B cell (primary cell): Measurements from ENCODE around the gene GMPR. TPM values are rescaled to one million over a fixed set of nuclear protein-coding genes. Genes with fewer than 3 reads are reported as not detected.
"Not testable (repeated sequence)": the region's sequence is repeated elsewhere in the genome, so short reads cannot be mapped to it uniquely, and the experiment has no call there.

ENCODE experiments used
- ATAC-seq: fragments of 200-7000 bp; cut with Tn5 transposase; one replicate; pipeline ENCODE4 v1.10.0; 2021; ENCODE audit warnings: low read depth, mild to moderate bottlenecking, moderate number of reproducible peaks, moderate library complexity
- CTCF ChIA-PET: fragments of 350-600 bp; sonication (Branson Sonifier 250); formaldehyde crosslinking; loops from one replicate; lab custom pipeline; 2021; ENCODE audit warnings: antibody characterized with exemption, inconsistent platforms; lab: Charles Lee
- POLR2A ChIA-PET: fragments of 350-600 bp; sonication (Branson Sonifier 250); formaldehyde crosslinking; loops from one replicate; lab custom pipeline; 2021; ENCODE audit warnings: antibody characterized with exemption; lab: Charles Lee
- DNase-seq: peaks from one replicate; pipeline ENCODE4 v3.0.0; 2013
- H2AFZ ChIP-seq: 2 replicates; pipeline ENCODE4 v1.6.1; 2012; ENCODE audit warnings: mild to moderate bottlenecking, low read depth, low read length; ENCODE audit not compliant: insufficient read depth, poor library complexity, severe bottlenecking
- H3K27ac ChIP-seq, 2 donors: 1 replicate in 1 of 2; 2 replicates in 1 of 2; pipeline ENCODE4 v1.5.1; 2012 to 2013; ENCODE audit warnings: low read length in 2 of 2, mild to moderate bottlenecking in 2 of 2, moderate library complexity in 1 of 2
- H3K27me3 ChIP-seq, 4 experiments: fragments of 200-600 bp in 1 of 4; sonication (generic) in 1 of 4; replicated peaks in 1 of 4; 1 replicate in 2 of 4; 2 replicates in 2 of 4; pipeline versions ENCODE4 v1.6.1 to v1.7.0; 2013 to 2016; ENCODE audit warnings: low read length in 3 of 4, mild to moderate bottlenecking in 2 of 4, mixed read lengths in 1 of 4, moderate library complexity in 1 of 4; ENCODE audit not compliant: insufficient read depth in 4 of 4, control insufficient read depth in 3 of 4; ENCODE audit errors: control extremely low read depth in 1 of 4
- H3K36me3 ChIP-seq, 2 experiments: replicated peaks in 1 of 2; 1 replicate in 1 of 2; 2 replicates in 1 of 2; pipeline versions ENCODE4 v1.6.1 to v1.7.1; 2013; ENCODE audit warnings: low read length in 1 of 2; ENCODE audit not compliant: insufficient read depth in 2 of 2, control insufficient read depth in 1 of 2; ENCODE audit errors: control extremely low read depth in 1 of 2, extremely low read depth in 1 of 2
- H3K4me1 ChIP-seq, 2 donors: fragments of 200-600 bp in 1 of 2; sonication (generic) in 1 of 2; 1 replicate in 1 of 2; 2 replicates in 1 of 2; pipeline versions ENCODE4 v1.5.1 to v1.6.1; 2013 to 2017; ENCODE audit warnings: low read length in 2 of 2; ENCODE audit not compliant: control insufficient read depth in 2 of 2, insufficient read depth in 2 of 2
- H3K4me2 ChIP-seq: replicated peaks from 2 replicates; pipeline ENCODE3; 2012; ENCODE audit warnings: mild to moderate bottlenecking, low read depth, low read length; ENCODE audit not compliant: poor library complexity, severe bottlenecking
- H3K4me3 ChIP-seq, 5 experiments: fragments of 200-600 bp in 1 of 5; sonication (generic) in 1 of 5; 1 replicate in 3 of 5; 2 replicates in 2 of 5; pipeline versions ENCODE4 v1.5.1 to v1.7.0; 2011 to 2016; ENCODE audit warnings: low read length in 4 of 5, mild to moderate bottlenecking in 4 of 5, low read depth in 2 of 5, control low read depth in 1 of 5, moderate library complexity in 1 of 5; ENCODE audit not compliant: insufficient read depth in 1 of 5; ENCODE audit errors: control extremely low read depth in 1 of 5, extremely low read depth in 1 of 5
- H3K79me2 ChIP-seq: fragments of 200-600 bp; sonication (generic); one replicate; pipeline ENCODE4 v1.6.0; 2016; ENCODE audit warnings: low read length; ENCODE audit not compliant: control insufficient read depth, insufficient read depth
- H3K9ac ChIP-seq: fragments of 200-600 bp; sonication (generic); 2 replicates; pipeline ENCODE4 v1.6.1; 2017; ENCODE audit warnings: mild to moderate bottlenecking, low read length, moderate library complexity
- H3K9me3 ChIP-seq, 3 donors: one replicate each; pipeline versions ENCODE4 v1.6.1 to v1.7.1; 2013; ENCODE audit warnings: low read length in 2 of 3; ENCODE audit not compliant: control insufficient read depth in 2 of 3, insufficient read depth in 1 of 3; ENCODE audit errors: control extremely low read depth in 1 of 3
- H4K20me1 ChIP-seq: 2 replicates; pipeline ENCODE4 v1.6.0; 2012; ENCODE audit warnings: mild to moderate bottlenecking, low read length; ENCODE audit not compliant: insufficient read depth, control insufficient read depth, poor library complexity, severe bottlenecking
- H3K27ac Mint-ChIP-seq: one replicate; pipeline ENCODE4 v1.8.0; 2021; ENCODE audit warnings: mixed read lengths
- H3K27me3 Mint-ChIP-seq: one replicate; pipeline ENCODE4 v1.8.0; 2021; ENCODE audit warnings: mixed read lengths
- H3K4me1 Mint-ChIP-seq: one replicate; pipeline ENCODE4 v1.8.0; 2021; ENCODE audit warnings: mixed read lengths
- H3K4me3 Mint-ChIP-seq: one replicate; pipeline ENCODE4 v1.8.0; 2021; ENCODE audit warnings: mixed read lengths
- H3K9me3 Mint-ChIP-seq: one replicate; pipeline ENCODE4 v1.8.0; 2022; ENCODE audit warnings: mixed read lengths; ENCODE audit not compliant: insufficient read depth
- EZH2 ChIP-seq: IDR thresholded peaks from 2 replicates; pipeline ENCODE4 v1.6.1; 2012; ENCODE audit warnings: borderline replicate concordance, low read depth, mild to moderate bottlenecking, moderate library complexity, low read length; ENCODE audit not compliant: insufficient read depth, poor library complexity, severe bottlenecking
- WGBS: methylation state at CpG from one replicate; pipeline ENCODE4 v1.1.5; 2013; ENCODE audit warnings: missing lambda C conversion rate; ENCODE audit not compliant: insufficient coverage; 5-methylcytosine and 5-hydroxymethylcytosine counted together
- intact Hi-C: fragments of 100-400 bp; cut with micrococcal nuclease; formaldehyde crosslinking; loops from one replicate; pipeline ENCODE4 v1.10.0; 2022
- polyA plus RNA-seq: library from polyadenylated mRNA; depleted of rRNA; stranded (reverse); fragments of >200 nt; gene quantifications from 2 replicates; pipeline ENCODE4 v1.2.3, GENCODE V29; 2012
- total RNA-seq, 2 donors: library from RNA; stranded (reverse); fragments of 120-200 nt in 1 of 2; gene quantifications; 1 replicate in 1 of 2; 2 replicates in 1 of 2; pipeline versions ENCODE4 v1.2.3 to v1.2.4, GENCODE V29; 2013 to 2022
- TF ChIP-seq, protein P1 (sequence below): fragments of 200-600 bp; IDR thresholded peaks from one replicate; pipeline ENCODE4 v1.8.0; 2022; ENCODE audit warnings: antibody characterized with exemption, mild to moderate bottlenecking

Gene GMPR
- total and polyA plus RNA-seq, 2 donors (not counting 1 experiment from before 2014, with no cell fraction given): 0.82 TPM; not detected in 1

DNA sequence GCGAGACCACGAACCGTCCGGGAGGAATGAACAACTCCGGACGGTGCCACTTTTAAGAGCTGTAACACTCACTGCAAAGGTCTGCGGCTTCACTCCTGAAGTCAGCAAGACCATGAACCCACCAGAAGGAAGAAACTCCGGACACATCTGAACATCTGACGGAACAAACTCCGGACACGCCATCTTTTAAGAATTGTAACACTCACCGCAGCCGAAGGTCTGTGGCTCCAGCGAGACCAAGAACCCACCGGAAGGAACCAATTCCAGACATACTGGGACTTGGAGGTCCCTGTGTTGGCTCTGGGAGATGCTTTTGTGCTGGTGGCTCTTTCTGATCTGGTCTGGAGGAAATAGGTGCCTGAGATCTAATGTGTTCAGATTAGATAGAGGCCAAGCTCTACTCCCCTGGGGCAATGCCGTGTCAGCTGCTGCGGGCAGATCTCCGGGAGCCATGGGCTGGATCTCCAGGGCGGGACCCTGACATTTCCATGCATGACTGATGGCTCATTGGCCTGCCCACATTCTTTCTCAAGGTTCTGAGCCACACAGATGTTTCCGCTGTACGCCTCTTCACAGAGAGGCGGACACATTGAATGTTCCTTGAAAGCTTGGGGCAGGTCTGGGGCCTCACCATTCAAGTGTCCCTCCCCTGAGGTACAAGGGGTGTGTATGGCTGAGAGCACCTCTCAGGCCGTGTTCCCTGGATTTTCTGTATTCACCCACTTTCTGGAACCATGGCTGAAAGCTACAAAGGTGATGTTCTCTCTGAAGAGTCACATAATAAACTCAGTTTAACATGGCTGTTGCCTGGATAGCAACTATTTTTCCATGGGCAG lies 29.3 kb downstream of the GMPR start:
- WGBS: 96% methylated on average over 22 of the region's 23 CpGs
- Mint-ChIP-seq H3K4me1 (no peaks in the 10 kb centered on the region), H3K4me3 (no peak overlapping the region), H3K9me3 (no peaks in the 10 kb centered on the region), H3K27ac (no peak overlapping the region), H3K27me3 (peaks cover 9% of the 10 kb centered on the region)
- DNase-seq: no peak
- Histone ChIP-seq H3K79me2 (no peaks in the 10 kb centered on the region), H3K9ac (no peak overlapping the region), H3K4me2 (no peak overlapping the region), H3K27me3 (no peaks in the 10 kb centered on the region), H3K36me3 (no peaks in the 10 kb centered on the region), H3K9me3 (no peaks in the 10 kb centered on the region), H3K27ac (no peak overlapping the region), H4K20me1 (no peaks in the 10 kb centered on the region), H3K4me3 (no peak overlapping the region), H3K4me1 (no peaks in the 10 kb centered on the region), H2AFZ (no peak overlapping the region)
- ChIA-PET CTCF (no interaction called here), POLR2A (no interaction called here)
- ATAC-seq: peak; percentile 33
- intact Hi-C loops: no loop called here
- TF ChIP-seq, protein P1, sequence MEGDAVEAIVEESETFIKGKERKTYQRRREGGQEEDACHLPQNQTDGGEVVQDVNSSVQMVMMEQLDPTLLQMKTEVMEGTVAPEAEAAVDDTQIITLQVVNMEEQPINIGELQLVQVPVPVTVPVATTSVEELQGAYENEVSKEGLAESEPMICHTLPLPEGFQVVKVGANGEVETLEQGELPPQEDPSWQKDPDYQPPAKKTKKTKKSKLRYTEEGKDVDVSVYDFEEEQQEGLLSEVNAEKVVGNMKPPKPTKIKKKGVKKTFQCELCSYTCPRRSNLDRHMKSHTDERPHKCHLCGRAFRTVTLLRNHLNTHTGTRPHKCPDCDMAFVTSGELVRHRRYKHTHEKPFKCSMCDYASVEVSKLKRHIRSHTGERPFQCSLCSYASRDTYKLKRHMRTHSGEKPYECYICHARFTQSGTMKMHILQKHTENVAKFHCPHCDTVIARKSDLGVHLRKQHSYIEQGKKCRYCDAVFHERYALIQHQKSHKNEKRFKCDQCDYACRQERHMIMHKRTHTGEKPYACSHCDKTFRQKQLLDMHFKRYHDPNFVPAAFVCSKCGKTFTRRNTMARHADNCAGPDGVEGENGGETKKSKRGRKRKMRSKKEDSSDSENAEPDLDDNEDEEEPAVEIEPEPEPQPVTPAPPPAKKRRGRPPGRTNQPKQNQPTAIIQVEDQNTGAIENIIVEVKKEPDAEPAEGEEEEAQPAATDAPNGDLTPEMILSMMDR: no peak
- TF ChIP-seq EZH2: no peak

DNA sequence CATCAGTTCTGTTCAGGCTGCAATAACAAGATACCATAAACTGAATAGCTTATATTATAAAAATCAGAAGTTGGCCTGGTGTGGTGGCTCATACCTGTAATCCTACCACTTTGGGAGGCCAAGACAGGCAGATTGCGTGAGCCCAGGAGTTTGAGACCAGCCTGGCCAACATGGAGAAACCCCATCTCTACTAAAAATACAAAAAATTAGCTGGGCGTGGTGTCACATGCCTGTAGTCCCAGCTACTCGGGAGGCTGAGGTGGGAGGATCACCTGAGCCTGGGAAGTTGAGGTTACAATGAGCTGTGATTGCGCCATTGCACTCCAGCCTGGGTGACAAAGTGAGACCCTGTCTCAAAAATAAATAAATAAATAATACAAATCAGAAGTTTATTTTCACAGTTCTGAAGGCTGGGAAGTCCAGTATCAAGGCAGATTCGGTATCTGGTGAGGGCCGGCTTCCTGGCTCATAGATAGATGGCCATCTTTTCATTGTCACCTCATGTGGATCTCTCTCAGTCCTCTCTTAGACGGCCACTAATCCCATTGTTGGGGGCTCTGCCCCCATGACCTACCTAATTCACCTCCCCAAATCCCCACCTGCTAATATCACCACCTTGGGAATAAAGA lies 31.2 kb downstream of the GMPR start:
- H3K36me3 ChIP-seq, H3K9me3 Mint-ChIP-seq, DNase-seq, intact Hi-C loops, H3K27me3 Mint-ChIP-seq, H3K27me3 ChIP-seq, H3K27ac Mint-ChIP-seq, H3K9me3 ChIP-seq, H2AFZ ChIP-seq, H3K9ac ChIP-seq, H3K4me3 Mint-ChIP-seq, H3K4me1 ChIP-seq, H3K4me1 Mint-ChIP-seq, H3K79me2 ChIP-seq, POLR2A ChIA-PET, ATAC-seq, H3K4me3 ChIP-seq, H4K20me1 ChIP-seq, H3K27ac ChIP-seq, H3K4me2 ChIP-seq: not testable (repeated sequence)
- 69% methylated on average over 3 of the region's 7 CpGs for WGBS
- CTCF ChIA-PET: interaction anchor here (1.5 kb wide), 1 partner anchor 86 kb away, joined by 3 read pairs; no protein-coding TSS in a partner anchor
